Stimulated activated CD8-positive, alpha-beta memory T cell treated with anti-CD3 and anti-CD28 coated beads, Interleukin-15, amount 100 ng/mL, for 24 hours (primary cell): ENCODE measurements around the gene NLRP3.
"Not testable (repeated sequence)": the region's sequence is repeated elsewhere in the genome, so short reads cannot be mapped to it uniquely, and the experiment has no call there.

Experiments used
- DNase-seq: peaks from one replicate; pipeline ENCODE4 v3.0.0-alpha.2; 2020; ENCODE audit warnings: low read depth

The NLRP3 gene

GRCh38 chr1:247415423-247416361, at the start of gene NLRP3:
TSS of gene NLRP3 (plus strand) at chr1:247416173. CDS start at chr1:247418801, 2,628 bp downstream.
- DNase-seq, result no peak

GRCh38 chr1:247366345-247366744, 49.6 kb upstream of the NLRP3 start:
- not testable (repeated sequence) for DNase-seq

- no peak for DNase-seq
Measured at GRCh38 chr1:247366926-247367645, 48.9 kb upstream of the NLRP3 start.

GRCh38 chr1:247367786-247368422, 48.1 kb upstream of the NLRP3 start:
- no peak for DNase-seq

- no peak for DNase-seq
Measured at GRCh38 chr1:247368490-247369145, 47.4 kb upstream of the NLRP3 start.

- DNase-seq, result no peak
Measured at GRCh38 chr1:247370786-247371732, 44.9 kb upstream of the NLRP3 start.

- no peak for DNase-seq
Measured at GRCh38 chr1:247371801-247372259, 44.1 kb upstream of the NLRP3 start.

GRCh38 chr1:247373721-247374141, 42.2 kb upstream of the NLRP3 start:
- DNase-seq, result peak; percentile 29

- DNase-seq, result not testable (repeated sequence)
Measured at GRCh38 chr1:247374651-247375334, 41.2 kb upstream of the NLRP3 start.

GRCh38 chr1:247375747-247376146, 40.2 kb upstream of the NLRP3 start:
- DNase-seq, result no peak

- DNase-seq, result no peak
Measured at GRCh38 chr1:247376659-247377058, 39.3 kb upstream of the NLRP3 start.

- DNase-seq, result not testable (repeated sequence)
Measured at GRCh38 chr1:247377656-247378055, 38.3 kb upstream of the NLRP3 start.

- DNase-seq, result no peak
Measured at GRCh38 chr1:247378334-247379073, 37.5 kb upstream of the NLRP3 start.

- DNase-seq, result no peak
Measured at GRCh38 chr1:247385283-247385682, 30.7 kb upstream of the NLRP3 start.

- DNase-seq, result no peak
Measured at GRCh38 chr1:247386217-247386616, 29.8 kb upstream of the NLRP3 start.

- no peak for DNase-seq
Measured at GRCh38 chr1:247386687-247387086, 29.3 kb upstream of the NLRP3 start.

- no peak for DNase-seq
Measured at GRCh38 chr1:247387096-247387495, 28.9 kb upstream of the NLRP3 start.

GRCh38 chr1:247387565-247387964, 28.4 kb upstream of the NLRP3 start:
- no peak for DNase-seq

- DNase-seq, result peak; percentile 45
Measured at GRCh38 chr1:247390116-247390791, 25.7 kb upstream of the NLRP3 start.
